GM19397 (cell line): Measurements from ENCODE around the gene SLC25A48.

Experiments used
- ATAC-seq: cut with Tn5 transposase; IDR thresholded peaks from one replicate; pipeline ENCODE4 v1.9.1; 2021; ENCODE audit warnings: mild to moderate bottlenecking, moderate library complexity; ENCODE audit not compliant: unreplicated experiment

Gene SLC25A48

GRCh38 chr5:135915466-135916001 is 81.1 kb downstream of the SLC25A48 start:
- no peak for ATAC-seq

- no peak for ATAC-seq
Observed at GRCh38 chr5:135916638-135917263, 82.3 kb downstream of the SLC25A48 start.

GRCh38 chr5:135920199-135920598 is 85.7 kb downstream of the SLC25A48 start:
- no peak for ATAC-seq

GRCh38 chr5:135921388-135921787 is 86.9 kb downstream of the SLC25A48 start:
- no peak for ATAC-seq

GRCh38 chr5:135930029-135930948 is 95.8 kb downstream of the SLC25A48 start:
- no peak for ATAC-seq

GRCh38 chr5:135930949-135931295 is 96.5 kb downstream of the SLC25A48 start:
- ATAC-seq = no peak

- no peak for ATAC-seq
Observed at GRCh38 chr5:135934939-135935338, 100.5 kb downstream of the SLC25A48 start.

GRCh38 chr5:135937245-135937911 is 102.9 kb downstream of the SLC25A48 start:
- ATAC-seq = no peak
